ENCODE measurements around the gene FGD2.

Gene FGD2

DNA sequence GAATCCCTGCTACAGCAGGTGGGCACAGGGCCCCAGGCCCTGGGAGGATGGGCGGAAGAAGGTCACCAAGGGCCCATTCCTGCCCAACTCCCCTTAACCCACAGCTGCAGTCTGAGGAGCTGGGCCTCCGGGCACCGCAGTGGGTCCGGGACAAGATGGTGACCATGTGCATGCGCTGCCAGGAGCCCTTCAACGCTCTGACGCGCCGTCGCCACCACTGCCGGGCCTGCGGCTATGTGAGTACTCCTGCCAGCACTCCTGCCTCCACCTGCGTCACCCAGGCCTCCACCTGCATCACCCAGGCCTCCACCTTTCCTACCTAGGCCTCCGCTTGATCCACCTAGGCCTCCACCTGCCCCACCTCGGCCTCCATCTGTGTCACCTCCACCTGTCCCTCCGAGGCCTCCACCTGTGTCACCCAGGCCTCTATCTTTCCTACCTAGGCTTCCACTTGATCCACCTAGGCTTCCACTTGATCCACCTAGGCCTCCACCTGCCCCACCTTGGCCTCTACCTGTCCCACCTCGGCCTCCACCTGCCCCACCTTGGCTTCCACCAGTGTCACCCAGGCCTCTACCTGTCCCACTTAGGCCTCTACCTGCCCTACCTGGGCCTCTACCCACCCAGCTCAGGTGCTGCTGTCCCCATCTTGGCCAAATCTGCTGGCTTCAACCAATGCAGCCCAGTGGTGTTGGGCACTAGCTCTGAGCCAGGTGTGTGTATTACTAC lies 16.8 kb downstream of the FGD2 start:
- DNase-seq (ENCODE audit: extremely low read depth, low read depth): no peak
- TF ChIP-seq, protein P1, sequence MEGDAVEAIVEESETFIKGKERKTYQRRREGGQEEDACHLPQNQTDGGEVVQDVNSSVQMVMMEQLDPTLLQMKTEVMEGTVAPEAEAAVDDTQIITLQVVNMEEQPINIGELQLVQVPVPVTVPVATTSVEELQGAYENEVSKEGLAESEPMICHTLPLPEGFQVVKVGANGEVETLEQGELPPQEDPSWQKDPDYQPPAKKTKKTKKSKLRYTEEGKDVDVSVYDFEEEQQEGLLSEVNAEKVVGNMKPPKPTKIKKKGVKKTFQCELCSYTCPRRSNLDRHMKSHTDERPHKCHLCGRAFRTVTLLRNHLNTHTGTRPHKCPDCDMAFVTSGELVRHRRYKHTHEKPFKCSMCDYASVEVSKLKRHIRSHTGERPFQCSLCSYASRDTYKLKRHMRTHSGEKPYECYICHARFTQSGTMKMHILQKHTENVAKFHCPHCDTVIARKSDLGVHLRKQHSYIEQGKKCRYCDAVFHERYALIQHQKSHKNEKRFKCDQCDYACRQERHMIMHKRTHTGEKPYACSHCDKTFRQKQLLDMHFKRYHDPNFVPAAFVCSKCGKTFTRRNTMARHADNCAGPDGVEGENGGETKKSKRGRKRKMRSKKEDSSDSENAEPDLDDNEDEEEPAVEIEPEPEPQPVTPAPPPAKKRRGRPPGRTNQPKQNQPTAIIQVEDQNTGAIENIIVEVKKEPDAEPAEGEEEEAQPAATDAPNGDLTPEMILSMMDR (IDR thresholded peaks at IDR 0.05; ENCODE audit: low read depth, low read length): no peak

DNA sequence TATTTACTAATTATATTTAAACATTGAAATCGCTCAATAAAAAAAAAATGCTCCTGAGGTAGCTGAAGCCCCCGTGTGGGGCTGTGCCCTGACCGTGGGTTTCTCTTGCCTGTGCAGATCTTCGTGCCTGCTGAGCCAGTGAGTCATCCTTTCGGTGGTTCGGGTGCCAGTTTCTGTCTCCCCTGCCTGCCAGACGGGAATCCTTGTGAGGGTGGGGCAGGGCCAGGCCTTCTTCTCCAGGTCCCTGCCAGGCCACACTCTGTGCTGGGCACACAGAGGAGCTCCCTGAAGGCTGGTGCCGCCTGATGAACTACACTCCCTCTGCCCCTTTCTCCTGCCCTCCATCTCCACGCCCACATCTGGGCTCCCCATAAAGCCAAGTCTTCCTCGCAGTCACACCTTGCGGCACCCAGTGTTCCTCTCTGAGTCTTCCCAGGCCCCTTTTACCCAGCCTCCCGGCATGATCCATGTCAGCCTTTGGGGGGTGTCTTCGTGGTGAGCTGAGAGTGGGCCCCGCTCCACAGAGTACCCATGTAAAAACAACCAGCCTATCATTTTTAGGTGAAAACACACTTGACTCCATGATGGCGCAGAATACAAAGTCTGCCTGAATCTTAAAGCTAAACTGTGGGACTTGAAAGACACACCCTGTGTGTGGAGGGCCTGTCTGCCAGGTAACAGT lies 19.3 kb downstream of the FGD2 start:
- DNase-seq (ENCODE audit: extremely low read depth, low read depth): peak; percentile 34

DNA sequence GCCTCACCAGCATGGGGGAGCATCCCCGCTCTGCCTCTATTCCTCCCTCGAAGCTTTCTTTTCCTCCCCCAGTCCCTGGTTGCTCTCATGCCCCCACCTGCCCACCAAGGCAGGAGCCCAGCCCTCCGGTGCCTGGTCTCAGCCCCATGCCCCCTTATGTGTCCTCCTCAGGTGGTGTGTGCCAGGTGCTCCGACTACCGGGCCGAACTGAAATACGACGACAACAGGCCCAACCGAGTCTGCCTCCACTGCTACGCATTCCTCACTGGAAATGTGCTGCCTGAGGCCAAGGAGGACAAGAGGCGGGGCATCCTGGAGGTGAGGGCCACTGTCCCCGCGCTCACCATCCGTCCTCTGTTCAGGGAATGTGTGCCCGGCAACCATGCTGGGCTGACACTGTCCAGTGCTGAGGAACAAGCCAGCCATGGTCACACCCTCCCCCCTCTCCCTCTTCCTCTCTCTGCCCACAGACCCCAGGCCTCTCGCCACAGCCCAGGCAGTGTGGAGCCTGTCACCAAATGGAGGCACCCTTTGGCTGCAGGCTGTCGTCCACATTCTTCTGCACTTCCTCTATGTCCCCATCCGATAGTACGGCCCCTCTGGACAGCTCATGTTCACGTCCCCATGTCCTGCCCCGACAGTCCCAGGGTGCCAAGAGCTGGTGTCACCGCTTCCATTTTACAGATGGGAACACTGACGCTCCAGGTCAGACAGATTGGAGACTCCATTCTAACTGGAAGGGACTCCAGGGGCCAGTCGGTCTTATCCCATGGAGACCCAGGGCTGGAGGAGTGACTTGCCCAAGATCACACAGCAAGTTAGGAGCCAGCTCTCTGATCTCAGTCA lies 20.4 kb downstream of the FGD2 start:
- DNase-seq (ENCODE audit: extremely low read depth, low read depth): no peak
- TF ChIP-seq, protein P1 (IDR thresholded peaks at IDR 0.05; ENCODE audit: low read depth, low read length): no peak

More for the DNA sequence above, 19.3 kb downstream of the FGD2 start:
- TF ChIP-seq, protein P1 (IDR thresholded peaks at IDR 0.05; ENCODE audit: low read depth, low read length): no peak

DNA sequence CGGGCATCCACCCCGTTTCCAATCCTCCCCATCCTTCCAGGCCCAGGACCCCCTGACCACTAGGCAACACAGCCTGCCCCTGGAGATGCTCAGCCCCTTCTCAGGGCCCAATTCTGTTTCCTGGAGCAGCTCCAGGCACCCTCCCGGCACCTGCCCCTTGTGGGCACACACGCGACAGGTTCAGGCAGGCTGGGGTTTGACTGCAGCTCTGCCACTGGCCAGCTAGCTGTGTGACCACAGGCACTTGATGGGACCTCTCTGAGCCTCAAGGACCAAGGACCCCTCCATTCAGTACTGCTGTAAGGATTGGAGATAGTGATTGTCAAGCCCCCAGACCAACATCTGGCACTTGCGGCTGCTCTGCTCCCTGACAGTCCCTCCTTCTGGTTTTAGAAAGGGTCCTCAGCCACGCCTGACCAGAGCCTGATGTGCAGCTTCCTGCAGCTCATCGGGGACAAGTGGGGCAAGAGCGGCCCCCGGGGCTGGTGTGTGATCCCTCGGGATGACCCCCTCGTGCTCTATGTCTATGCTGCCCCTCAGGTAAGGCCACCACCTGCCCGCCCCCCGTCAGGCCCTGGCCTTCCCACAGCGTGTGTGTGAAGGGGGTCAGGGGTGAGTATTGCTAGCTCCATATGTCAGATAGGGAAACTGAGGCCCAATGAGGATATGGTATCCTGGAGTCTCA lies 21.7 kb downstream of the FGD2 start:
- DNase-seq (ENCODE audit: extremely low read depth, low read depth): no peak
- TF ChIP-seq, protein P1 (IDR thresholded peaks at IDR 0.05; ENCODE audit: low read depth, low read length): no peak

DNA sequence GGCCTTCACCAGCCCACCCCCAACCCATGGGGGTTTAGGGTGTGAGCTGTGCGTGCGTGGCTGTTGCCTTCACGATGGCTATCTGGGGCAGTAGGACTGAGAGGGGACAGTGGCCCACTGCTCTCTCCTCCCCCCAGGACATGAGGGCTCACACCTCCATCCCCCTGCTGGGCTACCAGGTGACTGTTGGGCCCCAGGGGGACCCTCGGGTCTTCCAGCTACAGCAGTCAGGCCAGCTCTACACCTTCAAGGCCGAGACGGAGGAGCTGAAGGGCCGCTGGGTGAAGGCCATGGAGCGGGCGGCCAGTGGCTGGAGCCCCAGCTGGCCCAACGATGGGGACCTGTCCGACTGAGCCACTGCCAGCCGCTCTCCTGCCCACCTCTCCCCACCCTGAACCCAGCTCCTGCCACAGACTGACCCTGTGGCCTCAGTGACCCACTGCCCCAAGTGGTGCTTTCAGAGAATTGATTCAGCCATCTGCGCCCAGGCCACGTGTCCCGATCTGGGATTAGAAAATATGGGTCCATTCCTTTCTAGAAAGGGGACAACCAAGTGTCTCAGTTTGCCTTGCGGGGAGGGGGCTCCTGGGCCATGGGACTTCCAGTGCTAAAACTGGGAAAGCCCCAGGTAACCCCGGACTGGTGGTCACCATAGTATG lies 22.5 kb downstream of the FGD2 start:
- TF ChIP-seq, protein P1 (IDR thresholded peaks at IDR 0.05; ENCODE audit: low read depth, low read length): no peak
- DNase-seq (ENCODE audit: extremely low read depth, low read depth): no peak

DNA sequence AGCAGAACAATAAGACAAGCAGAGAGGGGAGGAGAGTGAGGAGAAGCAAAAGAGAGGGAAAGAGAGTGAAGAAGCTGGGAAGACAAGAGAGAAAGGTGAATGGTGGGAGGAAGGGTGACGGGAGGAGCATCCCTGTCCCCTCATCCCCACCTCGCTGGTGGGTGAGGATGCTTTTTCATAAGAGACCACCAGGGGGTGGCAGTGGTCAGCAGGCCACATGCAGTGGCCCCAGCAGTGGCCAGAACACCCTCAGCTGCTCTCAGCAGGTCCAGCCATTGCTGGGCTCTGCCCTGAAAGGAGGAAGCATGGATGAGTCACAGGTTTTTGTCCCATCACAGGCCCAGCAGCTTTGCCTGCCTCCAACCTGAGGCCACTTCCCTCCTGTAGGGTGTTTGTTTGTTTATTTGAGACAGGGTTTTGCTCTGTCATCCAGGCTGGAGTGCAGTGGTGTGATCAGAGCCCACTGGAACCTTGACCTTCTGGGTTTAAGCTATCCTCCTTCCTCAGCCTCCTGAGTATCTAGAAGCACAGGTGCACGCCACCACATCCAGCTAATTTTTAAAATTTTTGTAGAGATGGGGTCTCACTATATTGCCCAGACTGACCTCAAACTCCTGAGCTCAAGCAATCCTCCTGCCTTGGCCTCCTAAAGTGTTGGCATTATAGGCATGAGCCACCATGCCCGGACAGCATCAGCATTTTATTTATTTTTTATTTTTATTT lies 24.0 kb downstream of the FGD2 start:
- TF ChIP-seq, protein P1 (IDR thresholded peaks at IDR 0.05; ENCODE audit: low read depth, low read length): peak; percentile 69
- no peak for DNase-seq (ENCODE audit: extremely low read depth, low read depth)

All from AG09319 (cell line).